ENCODE data around the gene RPS16. TPM values are rescaled to one million over a fixed set of nuclear protein-coding genes. Genes with fewer than 3 reads are reported as not detected.

RPS16 gene
- total and polyA plus RNA-seq, 2 of the 13 experiments (the other 11 are each of a cell fraction or from before 2014, with no cell fraction given), result 488 to 2,583 TPM

GRCh38 chr19:39399668-39400050 is 36.1 kb downstream of the RPS16 start (continued):
- TF ChIP-seq, protein P1, sequence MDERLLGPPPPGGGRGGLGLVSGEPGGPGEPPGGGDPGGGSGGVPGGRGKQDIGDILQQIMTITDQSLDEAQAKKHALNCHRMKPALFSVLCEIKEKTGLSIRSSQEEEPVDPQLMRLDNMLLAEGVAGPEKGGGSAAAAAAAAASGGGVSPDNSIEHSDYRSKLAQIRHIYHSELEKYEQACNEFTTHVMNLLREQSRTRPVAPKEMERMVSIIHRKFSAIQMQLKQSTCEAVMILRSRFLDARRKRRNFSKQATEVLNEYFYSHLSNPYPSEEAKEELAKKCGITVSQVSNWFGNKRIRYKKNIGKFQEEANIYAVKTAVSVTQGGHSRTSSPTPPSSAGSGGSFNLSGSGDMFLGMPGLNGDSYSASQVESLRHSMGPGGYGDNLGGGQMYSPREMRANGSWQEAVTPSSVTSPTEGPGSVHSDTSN (CRISPR knock-in tag; IDR thresholded peaks at IDR 0.05), result no peak
- TF ChIP-seq KLF13 (CRISPR knock-in tag; IDR thresholded peaks at IDR 0.05) (no peak), BCL6 (CRISPR knock-in tag; IDR thresholded peaks at IDR 0.05) (no peak), JDP2 (CRISPR knock-in tag; IDR thresholded peaks at IDR 0.05; ENCODE audit: borderline replicate concordance) (no peak), CHD4 (IDR thresholded peaks at IDR 0.05; ENCODE audit: borderline replicate concordance, low read length) (0 out of 2 replicates have a peak, but pooled peaks have one; percentile 1), PAF1 (CRISPR knock-in tag; IDR thresholded peaks at IDR 0.05) (no peak), ZNF629 (CRISPR knock-in tag; conservative IDR thresholded peaks at IDR 0.05) (no peak), ZBTB1 (CRISPR knock-in tag; IDR thresholded peaks at IDR 0.05; ENCODE audit: borderline replicate concordance) (no peak), KLF9 (CRISPR knock-in tag; IDR thresholded peaks at IDR 0.05; ENCODE audit: low read depth) (no peak), WIZ (CRISPR knock-in tag; IDR thresholded peaks at IDR 0.05) (no peak), FIP1L1 (IDR thresholded peaks at IDR 0.05; ENCODE audit: borderline replicate concordance, insufficient read depth, low read depth, low read length) (no peak), SATB2 (CRISPR knock-in tag; IDR thresholded peaks at IDR 0.05) (no peak), POLR2G (IDR thresholded peaks at IDR 0.05; ENCODE audit: low read depth, low read length) (0 out of 2 replicates have a peak, but pooled peaks have one; percentile 22), ZNF615 (CRISPR knock-in tag; IDR thresholded peaks at IDR 0.05; ENCODE audit: borderline replicate concordance) (no peak), STAG1 (CRISPR knock-in tag; IDR thresholded peaks at IDR 0.05) (no peak), ZNF280D (CRISPR knock-in tag; IDR thresholded peaks at IDR 0.05) (no peak), SPEN (CRISPR knock-in tag; IDR thresholded peaks at IDR 0.05; ENCODE audit: low read depth) (no peak), ZBTB3 (CRISPR knock-in tag; IDR thresholded peaks at IDR 0.05; ENCODE audit: borderline replicate concordance, low read depth) (no peak)
- TF ChIP-seq, protein P2, sequence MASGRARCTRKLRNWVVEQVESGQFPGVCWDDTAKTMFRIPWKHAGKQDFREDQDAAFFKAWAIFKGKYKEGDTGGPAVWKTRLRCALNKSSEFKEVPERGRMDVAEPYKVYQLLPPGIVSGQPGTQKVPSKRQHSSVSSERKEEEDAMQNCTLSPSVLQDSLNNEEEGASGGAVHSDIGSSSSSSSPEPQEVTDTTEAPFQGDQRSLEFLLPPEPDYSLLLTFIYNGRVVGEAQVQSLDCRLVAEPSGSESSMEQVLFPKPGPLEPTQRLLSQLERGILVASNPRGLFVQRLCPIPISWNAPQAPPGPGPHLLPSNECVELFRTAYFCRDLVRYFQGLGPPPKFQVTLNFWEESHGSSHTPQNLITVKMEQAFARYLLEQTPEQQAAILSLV (CRISPR knock-in tag; IDR thresholded peaks at IDR 0.05; ENCODE audit: borderline replicate concordance), result 0 out of 2 replicates have a peak, but pooled peaks have one; percentile 27
- TF ChIP-seq, protein P3, sequence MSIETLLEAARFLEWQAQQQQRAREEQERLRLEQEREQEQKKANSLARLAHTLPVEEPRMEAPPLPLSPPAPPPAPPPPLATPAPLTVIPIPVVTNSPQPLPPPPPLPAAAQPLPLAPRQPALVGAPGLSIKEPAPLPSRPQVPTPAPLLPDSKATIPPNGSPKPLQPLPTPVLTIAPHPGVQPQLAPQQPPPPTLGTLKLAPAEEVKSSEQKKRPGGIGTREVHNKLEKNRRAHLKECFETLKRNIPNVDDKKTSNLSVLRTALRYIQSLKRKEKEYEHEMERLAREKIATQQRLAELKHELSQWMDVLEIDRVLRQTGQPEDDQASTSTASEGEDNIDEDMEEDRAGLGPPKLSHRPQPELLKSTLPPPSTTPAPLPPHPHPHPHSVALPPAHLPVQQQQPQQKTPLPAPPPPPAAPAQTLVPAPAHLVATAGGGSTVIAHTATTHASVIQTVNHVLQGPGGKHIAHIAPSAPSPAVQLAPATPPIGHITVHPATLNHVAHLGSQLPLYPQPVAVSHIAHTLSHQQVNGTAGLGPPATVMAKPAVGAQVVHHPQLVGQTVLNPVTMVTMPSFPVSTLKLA (IDR thresholded peaks at IDR 0.05), result no peak
- TF ChIP-seq, protein P4, sequence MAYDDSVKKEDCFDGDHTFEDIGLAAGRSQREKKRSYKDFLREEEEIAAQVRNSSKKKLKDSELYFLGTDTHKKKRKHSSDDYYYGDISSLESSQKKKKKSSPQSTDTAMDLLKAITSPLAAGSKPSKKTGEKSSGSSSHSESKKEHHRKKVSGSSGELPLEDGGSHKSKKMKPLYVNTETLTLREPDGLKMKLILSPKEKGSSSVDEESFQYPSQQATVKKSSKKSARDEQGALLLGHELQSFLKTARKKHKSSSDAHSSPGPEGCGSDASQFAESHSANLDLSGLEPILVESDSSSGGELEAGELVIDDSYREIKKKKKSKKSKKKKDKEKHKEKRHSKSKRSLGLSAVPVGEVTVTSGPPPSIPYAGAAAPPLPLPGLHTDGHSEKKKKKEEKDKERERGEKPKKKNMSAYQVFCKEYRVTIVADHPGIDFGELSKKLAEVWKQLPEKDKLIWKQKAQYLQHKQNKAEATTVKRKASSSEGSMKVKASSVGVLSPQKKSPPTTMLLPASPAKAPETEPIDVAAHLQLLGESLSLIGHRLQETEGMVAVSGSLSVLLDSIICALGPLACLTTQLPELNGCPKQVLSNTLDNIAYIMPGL (CRISPR knock-in tag; IDR thresholded peaks at IDR 0.05; ENCODE audit: borderline replicate concordance in 1 of 2, low read depth in 1 of 2), result 0 out of 4 replicates have a peak, but pooled peaks of 1 of the 2 experiments have one; percentile 13

Measured in HepG2 (cell line).